ENCODE data around the gene TREML1. TPM values are rescaled to one million over a fixed set of nuclear protein-coding genes. Genes with fewer than 3 reads are reported as not detected.

Gene TREML1
- total and polyA plus RNA-seq, 2 experiments from 2014 or later = not detected

DNA sequence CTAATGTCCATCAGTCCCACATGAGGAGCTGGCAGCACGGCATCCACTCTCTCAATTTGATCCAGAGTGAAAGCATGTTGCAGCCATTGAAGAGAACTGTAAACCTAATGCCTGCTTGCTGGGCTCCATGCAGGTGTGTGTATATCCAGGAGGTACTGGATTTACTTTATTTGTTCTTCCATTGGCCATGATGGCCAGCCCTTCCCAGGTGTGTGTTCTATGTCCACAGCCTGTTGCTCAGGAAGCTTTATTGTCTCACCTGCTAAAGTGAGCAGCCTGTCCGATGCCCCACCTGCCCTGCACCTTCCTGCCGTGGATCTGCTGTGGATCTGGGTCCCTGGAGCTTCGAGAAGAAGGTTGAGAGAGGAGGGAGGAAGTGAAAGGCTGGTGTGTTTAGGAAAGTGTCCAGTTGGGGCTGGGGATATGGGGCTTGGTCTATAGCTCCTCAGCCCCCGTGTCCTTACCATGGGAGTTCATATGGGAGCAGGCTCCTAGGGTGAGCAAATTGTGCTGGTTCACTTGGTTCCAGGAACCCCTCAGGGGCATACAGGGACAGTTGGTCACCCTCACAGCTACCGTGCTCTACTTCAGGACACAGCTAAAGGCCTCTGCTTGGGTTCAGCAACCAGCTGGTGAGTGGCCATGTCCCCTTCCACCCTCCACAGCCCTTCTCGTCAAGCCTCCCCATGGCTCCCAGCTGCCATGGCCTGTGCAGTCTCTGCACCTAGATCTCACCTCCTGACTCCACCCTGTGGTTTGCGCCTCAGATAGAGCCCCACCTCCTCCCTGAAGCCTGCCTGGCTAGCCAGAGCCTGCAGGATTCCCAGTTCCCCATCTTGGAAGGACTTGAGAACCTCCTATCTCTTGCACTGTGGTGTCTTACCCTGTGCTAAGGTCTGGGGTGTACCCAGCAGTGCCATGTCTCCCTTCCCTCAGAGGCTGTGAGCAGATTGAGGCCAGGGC is 34.1 kb upstream of the TREML1 start:
- peaks cover 22% of the 10 kb centered on the region for H3K36me3 Mint-ChIP-seq (ENCODE audit: low read depth)
- H3K4me3 Mint-ChIP-seq = no peak overlapping the region
- Histone ChIP-seq H3K4me3 (no peak overlapping the region), H3K9me2 (ENCODE audit: insufficient read depth) (peaks cover 10% of the 10 kb centered on the region; the same call in 1 of the 2 replicates), H3K27ac (ENCODE audit: low read depth) (no peak overlapping the region), H3K27me3 (ENCODE audit: insufficient read depth) (no peaks in the 10 kb centered on the region), H3K79me2 (replicated peaks; ENCODE audit: insufficient read depth) (no peaks in the 10 kb centered on the region), H4K20me1 (replicated peaks; ENCODE audit: insufficient read depth) (no peaks in the 10 kb centered on the region), H3F3A (replicated peaks; ENCODE audit: low read depth) (no peaks in the 10 kb centered on the region), H3K36me3 (ENCODE audit: insufficient read depth) (no peaks in the 10 kb centered on the region), H3K4me2 (no peak overlapping the region), H3K4me1 (ENCODE audit: insufficient read depth) (no peaks in the 10 kb centered on the region), H2AFZ (no peak overlapping the region)
- peaks cover 6% of the 10 kb centered on the region for H3K27me3 Mint-ChIP-seq (ENCODE audit: insufficient read depth, low read depth, poor library complexity)
- H3K4me1 Mint-ChIP-seq = no peaks in the 10 kb centered on the region; the same call in 2 of the 3 replicates
- no peak for DNase-seq (ENCODE audit: low spot score)
- peaks cover 23% of the 10 kb centered on the region for H3K9me3 Mint-ChIP-seq
- TF ChIP-seq, protein P1, sequence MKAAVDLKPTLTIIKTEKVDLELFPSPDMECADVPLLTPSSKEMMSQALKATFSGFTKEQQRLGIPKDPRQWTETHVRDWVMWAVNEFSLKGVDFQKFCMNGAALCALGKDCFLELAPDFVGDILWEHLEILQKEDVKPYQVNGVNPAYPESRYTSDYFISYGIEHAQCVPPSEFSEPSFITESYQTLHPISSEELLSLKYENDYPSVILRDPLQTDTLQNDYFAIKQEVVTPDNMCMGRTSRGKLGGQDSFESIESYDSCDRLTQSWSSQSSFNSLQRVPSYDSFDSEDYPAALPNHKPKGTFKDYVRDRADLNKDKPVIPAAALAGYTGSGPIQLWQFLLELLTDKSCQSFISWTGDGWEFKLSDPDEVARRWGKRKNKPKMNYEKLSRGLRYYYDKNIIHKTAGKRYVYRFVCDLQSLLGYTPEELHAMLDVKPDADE (IDR thresholded peaks at IDR 0.05) = no peak
- TF ChIP-seq, protein P2, sequence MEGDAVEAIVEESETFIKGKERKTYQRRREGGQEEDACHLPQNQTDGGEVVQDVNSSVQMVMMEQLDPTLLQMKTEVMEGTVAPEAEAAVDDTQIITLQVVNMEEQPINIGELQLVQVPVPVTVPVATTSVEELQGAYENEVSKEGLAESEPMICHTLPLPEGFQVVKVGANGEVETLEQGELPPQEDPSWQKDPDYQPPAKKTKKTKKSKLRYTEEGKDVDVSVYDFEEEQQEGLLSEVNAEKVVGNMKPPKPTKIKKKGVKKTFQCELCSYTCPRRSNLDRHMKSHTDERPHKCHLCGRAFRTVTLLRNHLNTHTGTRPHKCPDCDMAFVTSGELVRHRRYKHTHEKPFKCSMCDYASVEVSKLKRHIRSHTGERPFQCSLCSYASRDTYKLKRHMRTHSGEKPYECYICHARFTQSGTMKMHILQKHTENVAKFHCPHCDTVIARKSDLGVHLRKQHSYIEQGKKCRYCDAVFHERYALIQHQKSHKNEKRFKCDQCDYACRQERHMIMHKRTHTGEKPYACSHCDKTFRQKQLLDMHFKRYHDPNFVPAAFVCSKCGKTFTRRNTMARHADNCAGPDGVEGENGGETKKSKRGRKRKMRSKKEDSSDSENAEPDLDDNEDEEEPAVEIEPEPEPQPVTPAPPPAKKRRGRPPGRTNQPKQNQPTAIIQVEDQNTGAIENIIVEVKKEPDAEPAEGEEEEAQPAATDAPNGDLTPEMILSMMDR (conservative IDR thresholded peaks at IDR 0.05; ENCODE audit: low read depth in 2 of 2) = no peak
- TF ChIP-seq POLR2AphosphoS5 (IDR thresholded peaks at IDR 0.05; ENCODE audit: low read depth) = no peak
- TF ChIP-seq, protein P3, sequence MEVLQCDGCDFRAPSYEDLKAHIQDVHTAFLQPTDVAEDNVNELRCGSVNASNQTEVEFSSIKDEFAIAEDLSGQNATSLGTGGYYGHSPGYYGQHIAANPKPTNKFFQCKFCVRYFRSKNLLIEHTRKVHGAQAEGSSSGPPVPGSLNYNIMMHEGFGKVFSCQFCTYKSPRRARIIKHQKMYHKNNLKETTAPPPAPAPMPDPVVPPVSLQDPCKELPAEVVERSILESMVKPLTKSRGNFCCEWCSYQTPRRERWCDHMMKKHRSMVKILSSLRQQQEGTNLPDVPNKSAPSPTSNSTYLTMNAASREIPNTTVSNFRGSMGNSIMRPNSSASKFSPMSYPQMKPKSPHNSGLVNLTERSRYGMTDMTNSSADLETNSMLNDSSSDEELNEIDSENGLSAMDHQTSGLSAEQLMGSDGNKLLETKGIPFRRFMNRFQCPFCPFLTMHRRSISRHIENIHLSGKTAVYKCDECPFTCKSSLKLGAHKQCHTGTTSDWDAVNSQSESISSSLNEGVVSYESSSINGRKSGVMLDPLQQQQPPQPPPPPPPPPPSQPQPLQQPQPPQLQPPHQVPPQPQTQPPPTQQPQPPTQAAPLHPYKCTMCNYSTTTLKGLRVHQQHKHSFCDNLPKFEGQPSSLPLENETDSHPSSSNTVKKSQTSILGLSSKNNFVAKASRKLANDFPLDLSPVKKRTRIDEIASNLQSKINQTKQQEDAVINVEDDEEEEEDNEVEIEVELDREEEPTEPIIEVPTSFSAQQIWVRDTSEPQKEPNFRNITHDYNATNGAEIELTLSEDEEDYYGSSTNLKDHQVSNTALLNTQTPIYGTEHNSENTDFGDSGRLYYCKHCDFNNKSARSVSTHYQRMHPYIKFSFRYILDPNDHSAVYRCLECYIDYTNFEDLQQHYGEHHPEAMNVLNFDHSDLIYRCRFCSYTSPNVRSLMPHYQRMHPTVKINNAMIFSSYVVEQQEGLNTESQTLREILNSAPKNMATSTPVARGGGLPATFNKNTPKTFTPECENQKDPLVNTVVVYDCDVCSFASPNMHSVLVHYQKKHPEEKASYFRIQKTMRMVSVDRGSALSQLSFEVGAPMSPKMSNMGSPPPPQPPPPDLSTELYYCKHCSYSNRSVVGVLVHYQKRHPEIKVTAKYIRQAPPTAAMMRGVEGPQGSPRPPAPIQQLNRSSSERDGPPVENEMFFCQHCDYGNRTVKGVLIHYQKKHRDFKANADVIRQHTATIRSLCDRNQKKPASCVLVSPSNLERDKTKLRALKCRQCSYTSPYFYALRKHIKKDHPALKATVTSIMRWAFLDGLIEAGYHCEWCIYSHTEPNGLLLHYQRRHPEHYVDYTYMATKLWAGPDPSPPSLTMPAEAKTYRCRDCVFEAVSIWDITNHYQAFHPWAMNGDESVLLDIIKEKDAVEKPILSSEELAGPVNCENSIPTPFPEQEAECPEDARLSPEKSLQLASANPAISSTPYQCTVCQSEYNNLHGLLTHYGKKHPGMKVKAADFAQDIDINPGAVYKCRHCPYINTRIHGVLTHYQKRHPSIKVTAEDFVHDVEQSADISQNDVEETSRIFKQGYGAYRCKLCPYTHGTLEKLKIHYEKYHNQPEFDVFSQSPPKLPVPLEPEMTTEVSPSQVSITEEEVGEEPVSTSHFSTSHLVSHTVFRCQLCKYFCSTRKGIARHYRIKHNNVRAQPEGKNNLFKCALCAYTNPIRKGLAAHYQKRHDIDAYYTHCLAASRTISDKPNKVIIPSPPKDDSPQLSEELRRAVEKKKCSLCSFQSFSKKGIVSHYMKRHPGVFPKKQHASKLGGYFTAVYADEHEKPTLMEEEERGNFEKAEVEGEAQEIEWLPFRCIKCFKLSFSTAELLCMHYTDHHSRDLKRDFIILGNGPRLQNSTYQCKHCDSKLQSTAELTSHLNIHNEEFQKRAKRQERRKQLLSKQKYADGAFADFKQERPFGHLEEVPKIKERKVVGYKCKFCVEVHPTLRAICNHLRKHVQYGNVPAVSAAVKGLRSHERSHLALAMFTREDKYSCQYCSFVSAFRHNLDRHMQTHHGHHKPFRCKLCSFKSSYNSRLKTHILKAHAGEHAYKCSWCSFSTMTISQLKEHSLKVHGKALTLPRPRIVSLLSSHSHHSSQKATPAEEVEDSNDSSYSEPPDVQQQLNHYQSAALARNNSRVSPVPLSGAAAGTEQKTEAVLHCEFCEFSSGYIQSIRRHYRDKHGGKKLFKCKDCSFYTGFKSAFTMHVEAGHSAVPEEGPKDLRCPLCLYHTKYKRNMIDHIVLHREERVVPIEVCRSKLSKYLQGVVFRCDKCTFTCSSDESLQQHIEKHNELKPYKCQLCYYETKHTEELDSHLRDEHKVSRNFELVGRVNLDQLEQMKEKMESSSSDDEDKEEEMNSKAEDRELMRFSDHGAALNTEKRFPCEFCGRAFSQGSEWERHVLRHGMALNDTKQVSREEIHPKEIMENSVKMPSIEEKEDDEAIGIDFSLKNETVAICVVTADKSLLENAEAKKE (CRISPR knock-in tag; IDR thresholded peaks at IDR 0.05) = no peak
- TF ChIP-seq ZNF114 (CRISPR knock-in tag; IDR thresholded peaks at IDR 0.05) = no peak
- no peak overlapping the region for H3K27ac Mint-ChIP-seq
- ATAC-seq = no peak

Measured in GM23338 (cell line).